Measurements from ENCODE around the gene PIAS2. TPM values are rescaled to one million over a fixed set of nuclear protein-coding genes. Genes with fewer than 3 reads are reported as not detected.

PIAS2 gene
- polyA plus RNA-seq, 1 donor (not counting 4 experiments of a cell fraction or from before 2014, with no cell fraction given) = 11.4 TPM

- no peak overlapping the region for H3K27ac ChIP-seq (ENCODE audit: control insufficient read depth, insufficient read depth, low read length)
- H3K4me3 ChIP-seq (ENCODE audit: control insufficient read depth in 2 of 3, extremely low read depth in 1 of 3, insufficient read depth in 2 of 3, low read depth in 1 of 3, low read length in 3 of 3) = no peak overlapping the region
- H3K9ac ChIP-seq (ENCODE audit: control insufficient read depth, extremely low read depth, insufficient read depth, low read length) = no peak overlapping the region
- TF ChIP-seq CTCF (optimal IDR thresholded peaks at IDR 0.05 in 1 of 3, IDR thresholded peaks at IDR 0.05 in 1 of 3, conservative IDR thresholded peaks at IDR 0.05 in 1 of 3; ENCODE audit: extremely low read depth in 1 of 3, insufficient read depth in 2 of 3, low read length in 3 of 3) = no peak
- TF ChIP-seq EZH2 (IDR thresholded peaks at IDR 0.05; ENCODE audit: low read length) = no peak
- dilution Hi-C loops (cut with MboI; ENCODE audit: extremely low pct_ligation_motif_present, low sequenced_read_pairs) = no loop called here
- no peak overlapping the region for H3K4me2 ChIP-seq (ENCODE audit: control insufficient read depth, extremely low read depth, insufficient read depth, low read depth, low read length)
- H3K27me3 ChIP-seq (ENCODE audit: control insufficient read depth, extremely low read depth, insufficient read depth, low read length) = no peaks in the 10 kb centered on the region
- no peak for FAIRE-seq
- no peaks in the 10 kb centered on the region for H3K9me1 ChIP-seq (ENCODE audit: control insufficient read depth, extremely low read depth, insufficient read depth, low read length)
- no peaks in the 10 kb centered on the region for H3K9me3 ChIP-seq (ENCODE audit: control insufficient read depth, low read depth, low read length)
- H3K36me3 ChIP-seq (ENCODE audit: control insufficient read depth in 2 of 2, extremely low read depth in 1 of 2, insufficient read depth in 2 of 2, low read length in 2 of 2) = no peaks in the 10 kb centered on the region
- peaks cover 20% of the 10 kb centered on the region for H3K79me2 ChIP-seq (ENCODE audit: control insufficient read depth, insufficient read depth, low read length)
- no peaks in the 10 kb centered on the region for H4K20me1 ChIP-seq (ENCODE audit: control insufficient read depth, extremely low read depth, insufficient read depth, low read length)
- H2AFZ ChIP-seq (ENCODE audit: control insufficient read depth, low read length) = no peak overlapping the region
- no peak for DNase-seq (ENCODE audit: low read depth, low spot score)
- no peaks in the 10 kb centered on the region for H3K4me1 ChIP-seq (ENCODE audit: control insufficient read depth, extremely low read depth, insufficient read depth, low read length)
Observed at GRCh38 chr18:46899274-46899948, 17.9 kb downstream of the PIAS2 start.

- Histone ChIP-seq H3K27me3 (ENCODE audit: control insufficient read depth, extremely low read depth, insufficient read depth, low read length) (no peaks in the 10 kb centered on the region), H3K9ac (ENCODE audit: control insufficient read depth, extremely low read depth, insufficient read depth, low read length) (no peak overlapping the region), H3K9me3 (ENCODE audit: control insufficient read depth, low read depth, low read length) (no peaks in the 10 kb centered on the region), H3K27ac (ENCODE audit: control insufficient read depth, insufficient read depth, low read length) (no peak overlapping the region), H2AFZ (ENCODE audit: control insufficient read depth, low read length) (no peak overlapping the region), H3K36me3 (ENCODE audit: control insufficient read depth in 2 of 2, extremely low read depth in 1 of 2, insufficient read depth in 2 of 2, low read length in 2 of 2) (no peaks in the 10 kb centered on the region), H3K4me3 (ENCODE audit: control insufficient read depth in 2 of 3, extremely low read depth in 1 of 3, insufficient read depth in 2 of 3, low read depth in 1 of 3, low read length in 3 of 3) (no peak overlapping the region), H4K20me1 (ENCODE audit: control insufficient read depth, extremely low read depth, insufficient read depth, low read length) (no peaks in the 10 kb centered on the region), H3K9me1 (ENCODE audit: control insufficient read depth, extremely low read depth, insufficient read depth, low read length) (no peaks in the 10 kb centered on the region), H3K79me2 (ENCODE audit: control insufficient read depth, insufficient read depth, low read length) (peaks cover 10% of the 10 kb centered on the region), H3K4me1 (ENCODE audit: control insufficient read depth, extremely low read depth, insufficient read depth, low read length) (no peaks in the 10 kb centered on the region), H3K4me2 (ENCODE audit: control insufficient read depth, extremely low read depth, insufficient read depth, low read depth, low read length) (no peak overlapping the region)
- dilution Hi-C loops (cut with MboI; ENCODE audit: extremely low pct_ligation_motif_present, low sequenced_read_pairs) = no loop called here
- DNase-seq (ENCODE audit: low read depth, low spot score) (no peak), FAIRE-seq (no peak)
- TF ChIP-seq EZH2 (IDR thresholded peaks at IDR 0.05; ENCODE audit: low read length) (no peak), CTCF (optimal IDR thresholded peaks at IDR 0.05 in 1 of 3, IDR thresholded peaks at IDR 0.05 in 1 of 3, conservative IDR thresholded peaks at IDR 0.05 in 1 of 3; ENCODE audit: extremely low read depth in 1 of 3, insufficient read depth in 2 of 3, low read length in 3 of 3) (no peak)
Observed at GRCh38 chr18:46894124-46894523, 23.2 kb downstream of the PIAS2 start.

All from keratinocyte (primary cell).